Islet of Langerhans (tissue), 1 donor: ENCODE data around the gene NLRP3.
"Not testable (repeated sequence)": the region's sequence is repeated elsewhere in the genome, so short reads cannot be mapped to it uniquely, and the experiment has no call there.

Experiments used
- FAIRE-seq: peaks from one replicate; lab custom pipeline; 2011; peaks lifted over from hg19 to GRCh38; lab: Jason Lieb, UNC

Gene NLRP3

GRCh38 chr1:247471445-247472016 lies 55.6 kb downstream of the NLRP3 start:
- no peak for FAIRE-seq

- no peak for FAIRE-seq
Observed at GRCh38 chr1:247472035-247472434, 56.1 kb downstream of the NLRP3 start.

GRCh38 chr1:247474367-247474766 lies 58.4 kb downstream of the NLRP3 start:
- FAIRE-seq = no peak

GRCh38 chr1:247475793-247476192 lies 59.8 kb downstream of the NLRP3 start:
- FAIRE-seq = no peak

- not testable (repeated sequence) for FAIRE-seq
Observed at GRCh38 chr1:247476328-247477058, 60.5 kb downstream of the NLRP3 start.

- FAIRE-seq = no peak
Observed at GRCh38 chr1:247482747-247483146, 66.8 kb downstream of the NLRP3 start.

- peak; percentile 93 for FAIRE-seq
Observed at GRCh38 chr1:247487057-247487456, 71.1 kb downstream of the NLRP3 start.

- FAIRE-seq = no peak
Observed at GRCh38 chr1:247491328-247491727, 75.4 kb downstream of the NLRP3 start.

GRCh38 chr1:247493106-247493505 lies 77.1 kb downstream of the NLRP3 start:
- FAIRE-seq = no peak

GRCh38 chr1:247494767-247495166 lies 78.8 kb downstream of the NLRP3 start:
- FAIRE-seq = no peak

GRCh38 chr1:247496581-247497285 lies 80.8 kb downstream of the NLRP3 start:
- FAIRE-seq = no peak
